Measurements from ENCODE around the gene IMMP1L. TPM values are rescaled to one million over a fixed set of nuclear protein-coding genes. Genes with fewer than 3 reads are reported as not detected.

IMMP1L gene
- total RNA-seq (10 to 100 TPM; 40.1 to 48.2 TPM), polyA plus RNA-seq (ENCODE audit: insufficient read depth, low read depth, low replicate concordance) (37.6 TPM)
- long read RNA-seq, donor 1, transcript IMMP1L-213 (3 exons, 314 nt), result major isoform, 8 of 15 reads
- long read RNA-seq, donor 1, transcript IMMP1L-212 (2 exons, 463 nt), result minor isoform, 5 of 15 reads
- long read RNA-seq, donor 1, partial matches to known transcripts, result 0 of 15 reads
- long read RNA-seq, donor 1, other reads (novel, unspliced or antisense), result 0 of 15 reads
- long read RNA-seq, donor 2, transcript IMMP1L-213 (3 exons, 314 nt), result major isoform, 8 of 10 reads
- long read RNA-seq, donor 2, partial matches to known transcripts, result 0 of 10 reads
- long read RNA-seq, donor 2, other reads (novel, unspliced or antisense), result 0 of 10 reads

DNA sequence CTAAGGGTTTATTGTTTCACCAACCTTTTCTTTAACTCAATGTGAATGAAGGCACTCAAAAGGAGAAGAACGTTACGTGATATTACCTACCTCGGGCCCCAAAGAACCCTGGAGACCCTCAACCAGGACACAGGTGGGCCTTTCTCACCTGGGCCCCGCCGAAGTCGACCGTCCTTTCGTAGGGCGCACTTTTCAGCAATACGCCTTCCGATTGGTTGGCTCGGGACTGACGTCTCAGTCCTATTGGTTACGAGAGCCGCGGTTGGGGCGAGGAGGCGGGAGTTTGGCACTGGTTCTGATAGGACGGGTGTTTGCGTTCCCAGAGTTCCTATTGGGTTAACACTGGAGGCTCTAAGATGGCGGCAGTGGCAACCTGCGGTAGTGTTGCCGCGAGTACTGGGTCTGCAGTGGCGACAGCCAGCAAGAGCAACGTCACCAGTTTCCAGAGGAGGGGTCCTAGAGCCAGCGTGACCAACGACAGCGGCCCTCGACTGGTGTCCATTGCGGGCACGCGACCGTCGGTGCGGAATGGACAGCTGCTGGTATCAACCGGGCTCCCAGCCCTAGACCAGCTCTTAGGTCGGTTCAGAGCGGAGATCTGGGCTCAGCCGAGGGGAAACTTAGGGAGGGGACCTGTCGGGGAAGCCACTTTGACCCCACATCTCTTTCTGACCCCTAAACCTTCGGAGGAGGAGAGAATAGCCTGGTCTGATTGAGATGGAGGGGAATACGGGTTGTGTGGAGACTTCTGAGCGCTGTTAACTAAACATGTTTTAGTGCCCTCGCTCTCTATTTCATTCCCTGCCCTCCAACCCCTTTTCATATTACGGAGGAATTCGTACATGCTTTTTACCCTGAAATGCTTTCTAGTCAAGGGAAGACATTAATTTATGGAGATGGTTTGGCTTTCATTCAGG is at the start of gene IMMP1L, which contains the start of gene ELP4:
IMMP1L (minus strand) TSS at position 194 of the 917 bp plus-strand sequence. CDS start 46,346 bp downstream, outside the sequence.
ELP4 (plus strand) TSS at position 339 of the 917 bp plus-strand sequence; CDS start at position 357, 18 bp downstream.
- H3K27ac ChIP-seq, result peak within 1 kb of the TSS; percentile 73 to 92
- H3K4me1 ChIP-seq, result peaks cover 5% of the 10 kb centered on the region
- no peaks in the 10 kb centered on the region for H3K36me3 ChIP-seq (ENCODE audit: low read depth, missing control alignments)
- intact Hi-C loops (cut with DNase I; ENCODE audit: low total_unique reads), result no loop called here
- H3K27me3 ChIP-seq, result no peaks in the 10 kb centered on the region
- WGBS, 2 donors, result 0 to 1% methylated on average over 9 to 46 of the region's 47 CpGs
- DNase-seq, result peak; percentile 99
- H3K4me3 ChIP-seq, result peak within 1 kb of the TSS; percentile 72 to 89
- no peaks in the 10 kb centered on the region for H3K9me3 ChIP-seq
- TF ChIP-seq, protein P1, sequence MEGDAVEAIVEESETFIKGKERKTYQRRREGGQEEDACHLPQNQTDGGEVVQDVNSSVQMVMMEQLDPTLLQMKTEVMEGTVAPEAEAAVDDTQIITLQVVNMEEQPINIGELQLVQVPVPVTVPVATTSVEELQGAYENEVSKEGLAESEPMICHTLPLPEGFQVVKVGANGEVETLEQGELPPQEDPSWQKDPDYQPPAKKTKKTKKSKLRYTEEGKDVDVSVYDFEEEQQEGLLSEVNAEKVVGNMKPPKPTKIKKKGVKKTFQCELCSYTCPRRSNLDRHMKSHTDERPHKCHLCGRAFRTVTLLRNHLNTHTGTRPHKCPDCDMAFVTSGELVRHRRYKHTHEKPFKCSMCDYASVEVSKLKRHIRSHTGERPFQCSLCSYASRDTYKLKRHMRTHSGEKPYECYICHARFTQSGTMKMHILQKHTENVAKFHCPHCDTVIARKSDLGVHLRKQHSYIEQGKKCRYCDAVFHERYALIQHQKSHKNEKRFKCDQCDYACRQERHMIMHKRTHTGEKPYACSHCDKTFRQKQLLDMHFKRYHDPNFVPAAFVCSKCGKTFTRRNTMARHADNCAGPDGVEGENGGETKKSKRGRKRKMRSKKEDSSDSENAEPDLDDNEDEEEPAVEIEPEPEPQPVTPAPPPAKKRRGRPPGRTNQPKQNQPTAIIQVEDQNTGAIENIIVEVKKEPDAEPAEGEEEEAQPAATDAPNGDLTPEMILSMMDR (IDR thresholded peaks at IDR 0.05), result no peak
- peak; percentile 59 for TF ChIP-seq POLR2A (IDR thresholded peaks at IDR 0.05)

- Histone ChIP-seq H3K36me3 (ENCODE audit: low read depth, missing control alignments) (no peaks in the 10 kb centered on the region), H3K9me3 (no peaks in the 10 kb centered on the region), H3K27ac (no peak overlapping the region), H3K4me1 (peaks cover 4% of the 10 kb centered on the region), H3K27me3 (no peaks in the 10 kb centered on the region), H3K4me3 (no peak overlapping the region)
- intact Hi-C loops (cut with DNase I; ENCODE audit: low total_unique reads), result no loop called here
- WGBS, 2 donors, result 44 to 47% methylated on average over 2 of the region's 2 CpGs
- TF ChIP-seq POLR2A (IDR thresholded peaks at IDR 0.05), result no peak
- TF ChIP-seq, protein P1 (IDR thresholded peaks at IDR 0.05), result no peak
- no peak for DNase-seq
These were observed 48.6 kb upstream of the IMMP1L start for GRCh38 chr11:31558001-31558400.

- H3K4me3 ChIP-seq, result no peak overlapping the region
- TF ChIP-seq, protein P1 (IDR thresholded peaks at IDR 0.05), result no peak
- TF ChIP-seq POLR2A (IDR thresholded peaks at IDR 0.05), result no peak
- H3K27me3 ChIP-seq, result no peaks in the 10 kb centered on the region
- DNase-seq, result no peak
- H3K27ac ChIP-seq, result no peak overlapping the region
- peaks cover 4% of the 10 kb centered on the region for H3K4me1 ChIP-seq
- intact Hi-C loops (cut with DNase I; ENCODE audit: low total_unique reads), result no loop called here
- 88 to 90% methylated on average over 1 of the region's 1 CpG for WGBS, 2 donors
- no peaks in the 10 kb centered on the region for H3K36me3 ChIP-seq (ENCODE audit: low read depth, missing control alignments)
- H3K9me3 ChIP-seq, result no peaks in the 10 kb centered on the region
These were observed 46.5 kb upstream of the IMMP1L start for GRCh38 chr11:31555938-31556337.

DNA sequence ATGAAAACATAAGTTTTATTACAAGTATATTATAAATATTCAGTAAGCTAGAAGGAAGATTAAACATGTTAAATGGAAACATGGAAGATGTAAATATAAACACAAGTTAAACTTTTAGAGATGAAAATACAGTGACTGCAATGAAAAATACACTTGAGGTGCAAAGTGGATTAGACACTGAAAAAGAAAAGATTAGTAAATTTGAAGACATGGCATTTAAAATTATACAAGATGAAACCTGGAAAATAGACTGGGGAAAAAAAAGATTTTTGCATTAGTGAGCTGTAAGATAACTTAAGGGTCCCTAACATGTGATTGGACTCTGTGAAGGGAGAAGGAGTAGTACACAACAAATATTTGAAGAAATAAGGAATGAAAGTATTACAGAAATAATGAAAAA is 33.4 kb upstream of the IMMP1L start:
- TF ChIP-seq POLR2A (IDR thresholded peaks at IDR 0.05), result no peak
- TF ChIP-seq, protein P1 (IDR thresholded peaks at IDR 0.05), result no peak
- Histone ChIP-seq H3K9me3 (no peaks in the 10 kb centered on the region), H3K4me1 (no peaks in the 10 kb centered on the region), H3K4me3 (no peak overlapping the region), H3K27ac (no peak overlapping the region), H3K27me3 (no peaks in the 10 kb centered on the region), H3K36me3 (ENCODE audit: low read depth, missing control alignments) (no peaks in the 10 kb centered on the region)
- intact Hi-C loops (cut with DNase I; ENCODE audit: low total_unique reads), result no loop called here
- DNase-seq, result no peak

Data from testis (tissue), 5 donors.